Endodermal cell (in vitro differentiated cells): Measurements from ENCODE around the gene PRR5. TPM values are rescaled to one million over a fixed set of nuclear protein-coding genes. Genes with fewer than 3 reads are reported as not detected.
A peak's percentile ranks its signal among the peaks of the same experiment; 100 is the strongest.
"Not testable (repeated sequence)": the region's sequence is repeated elsewhere in the genome, so short reads cannot be mapped to it uniquely, and the experiment has no call there.

Experiments used
- DNase-seq: peaks from one replicate; pipeline ENCODE4 v3.0.0-alpha.2; 2017
- H3K27ac ChIP-seq: 2 replicates; pipeline ENCODE4 v1.5.1; 2013; ENCODE audit warnings: mild to moderate bottlenecking, low read depth, low read length, moderate library complexity
- H3K27me3 ChIP-seq: 2 replicates; pipeline ENCODE4 v1.6.1; 2013; ENCODE audit warnings: mild to moderate bottlenecking, low read length, moderate library complexity; ENCODE audit not compliant: insufficient read depth, control insufficient read depth, poor library complexity, severe bottlenecking
- H3K36me3 ChIP-seq: 2 replicates; pipeline ENCODE4 v1.7.0; 2013; ENCODE audit warnings: mild to moderate bottlenecking, low read length, moderate library complexity; ENCODE audit not compliant: control insufficient read depth, insufficient read depth
- H3K4me1 ChIP-seq: one replicate; pipeline ENCODE4 v1.7.0; 2013; ENCODE audit warnings: low read length; ENCODE audit not compliant: control insufficient read depth, insufficient read depth
- H3K4me3 ChIP-seq: 2 replicates; pipeline ENCODE4 v1.5.1; 2013; ENCODE audit warnings: mild to moderate bottlenecking, low read length, moderate library complexity
- H3K9ac ChIP-seq: 2 replicates; pipeline ENCODE4 v1.6.1; 2013; ENCODE audit warnings: mild to moderate bottlenecking, low read length, moderate library complexity; ENCODE audit not compliant: poor library complexity, severe bottlenecking; ENCODE audit errors: extremely low read depth
- H3K9me3 ChIP-seq: 2 replicates; pipeline ENCODE4 v1.6.1; 2013; ENCODE audit warnings: mild to moderate bottlenecking, low read length, moderate library complexity; ENCODE audit not compliant: control insufficient read depth
- H3K27ac Mint-ChIP-seq: 2 replicates; pipeline ENCODE4 v1.8.0; 2020; ENCODE audit warnings: mixed read lengths
- H3K27me3 Mint-ChIP-seq: 2 replicates; pipeline ENCODE4 v1.8.0; 2021; ENCODE audit warnings: mild to moderate bottlenecking, mixed read lengths; ENCODE audit not compliant: insufficient read depth
- H3K36me3 Mint-ChIP-seq: 2 replicates; pipeline ENCODE4 v1.8.0; 2020; ENCODE audit warnings: low read depth, mixed read lengths
- H3K4me1 Mint-ChIP-seq: 2 replicates; pipeline ENCODE4 v1.8.0; 2020; ENCODE audit warnings: mixed read lengths
- H3K4me3 Mint-ChIP-seq: 2 replicates; pipeline ENCODE4 v1.8.0; 2020; ENCODE audit warnings: mild to moderate bottlenecking, moderate library complexity, mixed read lengths
- H3K9me3 Mint-ChIP-seq: 2 replicates; pipeline ENCODE4 v1.8.0; 2020; ENCODE audit warnings: mild to moderate bottlenecking, mixed read lengths
- CTCF ChIP-seq: fragments of 200-600 bp; sonication (generic); conservative IDR thresholded peaks from 2 replicates; pipeline ENCODE4 v1.5.0; 2021; ENCODE audit warnings: antibody characterized with exemption, mild to moderate bottlenecking
- WGBS, 2 experiments: methylation state at CpG; one replicate each; pipeline versions ENCODE4 v1.1.5 to v1.1.7; 2013; ENCODE audit warnings: missing lambda C conversion rate in 2 of 2, mixed read lengths in 1 of 2; ENCODE audit not compliant: insufficient coverage in 1 of 2, insufficient read length in 1 of 2; 5-methylcytosine and 5-hydroxymethylcytosine counted together
- total RNA-seq, 2 donors: library from RNA; stranded (reverse); fragmentation: NEBNext Ultra II Directional in 1 of 2; extraction: Animal tissue kit (Norgen Biotek cat#: 25700) in 1 of 2; gene quantifications; 2 replicates in 1 of 2; 3 replicates in 1 of 2; pipeline ENCODE4 v1.2.1, GENCODE V29; 2021

Gene PRR5
- total RNA-seq, 2 donors from 2014 or later, result 32.0 to 37.2 TPM

GRCh38 chr22:44737406-44738346 is 35.7 kb downstream of the PRR5 start:
- Mint-ChIP-seq H3K27ac (no peak overlapping the region), H3K27me3 (peaks cover 6% of the 10 kb centered on the region), H3K4me1 (peaks cover 11% of the 10 kb centered on the region), H3K36me3 (no peaks in the 10 kb centered on the region), H3K9me3 (no peaks in the 10 kb centered on the region), H3K4me3 (no peak overlapping the region)
- no peak for TF ChIP-seq CTCF
- H3K9me3 ChIP-seq, result no peaks in the 10 kb centered on the region
- DNase-seq, result no peak
- H3K4me1 ChIP-seq, result peaks cover 5% of the 10 kb centered on the region
- WGBS, 2 experiments, result 78 to 86% methylated on average over 12 to 32 of the region's 32 CpGs
- H3K9ac ChIP-seq, result no peak overlapping the region
- H3K27me3 ChIP-seq, result no peaks in the 10 kb centered on the region
- H3K4me3 ChIP-seq, result no peak overlapping the region
- H3K27ac ChIP-seq, result no peak overlapping the region
- H3K36me3 ChIP-seq, result no peaks in the 10 kb centered on the region

- 76% methylated on average over 14 of the region's 14 CpGs; no CpG with 5 or more reads in 1 of the 2 experiments for WGBS, 2 experiments
- Mint-ChIP-seq H3K36me3 (no peaks in the 10 kb centered on the region), H3K27ac (peak overlapping the region; percentile 45), H3K4me1 (peaks cover 11% of the 10 kb centered on the region), H3K9me3 (no peaks in the 10 kb centered on the region), H3K27me3 (peaks cover 8% of the 10 kb centered on the region), H3K4me3 (no peak overlapping the region)
- Histone ChIP-seq H3K4me3 (no peak overlapping the region), H3K9ac (no peak overlapping the region), H3K27me3 (no peaks in the 10 kb centered on the region), H3K27ac (no peak overlapping the region), H3K4me1 (peaks cover 5% of the 10 kb centered on the region), H3K36me3 (no peaks in the 10 kb centered on the region), H3K9me3 (no peaks in the 10 kb centered on the region)
- TF ChIP-seq CTCF, result no peak
- DNase-seq, result peak; percentile 87
Observed at GRCh38 chr22:44738347-44738715, 36.3 kb downstream of the PRR5 start.

GRCh38 chr22:44739024-44739423 is 37.0 kb downstream of the PRR5 start:
- TF ChIP-seq CTCF, result no peak
- peaks cover 11% of the 10 kb centered on the region for H3K4me1 Mint-ChIP-seq

GRCh38 chr22:44739666-44740065 is 37.7 kb downstream of the PRR5 start:
- not testable (repeated sequence) for H3K9me3 Mint-ChIP-seq, H3K27ac ChIP-seq, H3K27me3 ChIP-seq, H3K4me3 Mint-ChIP-seq, H3K27ac Mint-ChIP-seq, H3K36me3 Mint-ChIP-seq, H3K36me3 ChIP-seq, H3K9me3 ChIP-seq, H3K4me3 ChIP-seq, H3K4me1 ChIP-seq, DNase-seq, H3K9ac ChIP-seq
- peaks cover 18% of the 10 kb centered on the region for H3K27me3 Mint-ChIP-seq
- peaks cover 11% of the 10 kb centered on the region for H3K4me1 Mint-ChIP-seq
- 74 to 83% methylated on average over 9 to 10 of the region's 10 CpGs for WGBS, 2 experiments

More at GRCh38 chr22:44739024-44739423, 37.0 kb downstream of the PRR5 start:
- Histone ChIP-seq H3K27me3 (no peaks in the 10 kb centered on the region), H3K9me3 (no peaks in the 10 kb centered on the region), H3K4me3 (no peak overlapping the region), H3K9ac (no peak overlapping the region), H3K4me1 (peaks cover 5% of the 10 kb centered on the region), H3K27ac (no peak overlapping the region), H3K36me3 (no peaks in the 10 kb centered on the region)
- Mint-ChIP-seq H3K27me3 (peaks cover 14% of the 10 kb centered on the region), H3K9me3 (no peaks in the 10 kb centered on the region), H3K4me3 (no peak overlapping the region), H3K36me3 (no peaks in the 10 kb centered on the region), H3K27ac (no peak overlapping the region)
- no peak for DNase-seq
- WGBS, 2 experiments, result 91 to 98% methylated on average over 5 of the region's 5 CpGs
